Astrocyte (in vitro differentiated cells and primary cell): ENCODE data around the gene PNPLA7. TPM values are rescaled to one million over a fixed set of nuclear protein-coding genes. Genes with fewer than 3 reads are reported as not detected.

Experiments used
- DNase-seq: peaks from one replicate; pipeline ENCODE4 v3.0.0-alpha.2; 2010; ENCODE audit warnings: low read depth
- FAIRE-seq: peaks from 2 replicates; lab custom pipeline; 2011; peaks lifted over from hg19 to GRCh38; lab: Jason Lieb, UNC
- H2AFZ ChIP-seq: 2 replicates; pipeline ENCODE4 v1.6.0; 2012; ENCODE audit warnings: low read depth, low read length, inconsistent platforms
- H3K27ac ChIP-seq: 2 replicates; pipeline ENCODE4 v1.5.1; 2011; ENCODE audit warnings: low read depth, low read length, inconsistent platforms
- H3K27me3 ChIP-seq: 2 replicates; pipeline ENCODE4 v1.6.0; 2011; ENCODE audit warnings: low read length, inconsistent platforms; ENCODE audit not compliant: insufficient read depth
- H3K36me3 ChIP-seq: 2 replicates; pipeline ENCODE4 v1.5.1; 2011; ENCODE audit warnings: low read length, inconsistent platforms; ENCODE audit not compliant: insufficient read depth
- H3K4me1 ChIP-seq: 2 replicates; pipeline ENCODE4 v1.5.1; 2011; ENCODE audit warnings: low read length, inconsistent platforms; ENCODE audit not compliant: insufficient read depth
- H3K4me2 ChIP-seq: 2 replicates; pipeline ENCODE4 v1.6.0; 2012; ENCODE audit warnings: low read length, inconsistent platforms
- H3K4me3 ChIP-seq: 2 replicates; pipeline ENCODE4 v1.5.1; 2011; ENCODE audit warnings: low read depth, mild to moderate bottlenecking, low read length, inconsistent platforms; ENCODE audit not compliant: insufficient read depth
- H3K79me2 ChIP-seq: 2 replicates; pipeline ENCODE4 v1.6.0; 2012; ENCODE audit warnings: mild to moderate bottlenecking, low read length, inconsistent platforms; ENCODE audit not compliant: insufficient read depth
- H3K9ac ChIP-seq: 2 replicates; pipeline ENCODE4 v1.6.0; 2012; ENCODE audit warnings: mild to moderate bottlenecking, low read length, inconsistent platforms
- H3K9me3 ChIP-seq: 2 replicates; pipeline ENCODE4 v1.5.1; 2012; ENCODE audit warnings: low read depth, mild to moderate bottlenecking, low read length, inconsistent platforms; ENCODE audit not compliant: insufficient read depth
- H4K20me1 ChIP-seq: 2 replicates; pipeline ENCODE4 v1.6.0; 2012; ENCODE audit warnings: low read length, inconsistent platforms; ENCODE audit not compliant: insufficient read depth
- H3K27ac Mint-ChIP-seq: one replicate; pipeline ENCODE4 v1.8.0; 2021; ENCODE audit warnings: mild to moderate bottlenecking, mixed read lengths; ENCODE audit not compliant: unreplicated experiment
- H3K27me3 Mint-ChIP-seq: one replicate; pipeline ENCODE4 v1.8.0; 2021; ENCODE audit warnings: low read depth, mixed read lengths; ENCODE audit not compliant: unreplicated experiment
- H3K36me3 Mint-ChIP-seq: one replicate; pipeline ENCODE4 v1.8.0; 2021; ENCODE audit warnings: low read depth, mixed read lengths; ENCODE audit not compliant: unreplicated experiment
- H3K4me1 Mint-ChIP-seq: one replicate; pipeline ENCODE4 v1.8.0; 2021; ENCODE audit warnings: low read depth, mixed read lengths; ENCODE audit not compliant: unreplicated experiment
- H3K4me3 Mint-ChIP-seq: one replicate; pipeline ENCODE4 v1.8.0; 2021; ENCODE audit warnings: mild to moderate bottlenecking, moderate library complexity, mixed read lengths; ENCODE audit not compliant: unreplicated experiment
- H3K9me3 Mint-ChIP-seq: one replicate; pipeline ENCODE4 v1.8.0; 2021; ENCODE audit warnings: mild to moderate bottlenecking, mixed read lengths; ENCODE audit not compliant: unreplicated experiment
- EZH2 ChIP-seq: IDR thresholded peaks from 2 replicates; pipeline ENCODE4 v1.6.1; 2012; ENCODE audit warnings: mild to moderate bottlenecking, low read length, inconsistent platforms; ENCODE audit not compliant: insufficient read depth
- total RNA-seq: library from RNA; stranded (reverse); gene quantifications from 2 replicates; pipeline ENCODE4 v1.2.1, GENCODE V29; 2021
- TF ChIP-seq, protein P1 (sequence below): IDR thresholded peaks from 2 replicates; pipeline ENCODE4 v1.5.1; 2011; ENCODE audit warnings: low read depth, mild to moderate bottlenecking, inconsistent platforms, low read length, moderate library complexity; ENCODE audit not compliant: insufficient read depth

Gene PNPLA7
- total RNA-seq, 1 donor from 2014 or later, result 2.6 TPM

DNA sequence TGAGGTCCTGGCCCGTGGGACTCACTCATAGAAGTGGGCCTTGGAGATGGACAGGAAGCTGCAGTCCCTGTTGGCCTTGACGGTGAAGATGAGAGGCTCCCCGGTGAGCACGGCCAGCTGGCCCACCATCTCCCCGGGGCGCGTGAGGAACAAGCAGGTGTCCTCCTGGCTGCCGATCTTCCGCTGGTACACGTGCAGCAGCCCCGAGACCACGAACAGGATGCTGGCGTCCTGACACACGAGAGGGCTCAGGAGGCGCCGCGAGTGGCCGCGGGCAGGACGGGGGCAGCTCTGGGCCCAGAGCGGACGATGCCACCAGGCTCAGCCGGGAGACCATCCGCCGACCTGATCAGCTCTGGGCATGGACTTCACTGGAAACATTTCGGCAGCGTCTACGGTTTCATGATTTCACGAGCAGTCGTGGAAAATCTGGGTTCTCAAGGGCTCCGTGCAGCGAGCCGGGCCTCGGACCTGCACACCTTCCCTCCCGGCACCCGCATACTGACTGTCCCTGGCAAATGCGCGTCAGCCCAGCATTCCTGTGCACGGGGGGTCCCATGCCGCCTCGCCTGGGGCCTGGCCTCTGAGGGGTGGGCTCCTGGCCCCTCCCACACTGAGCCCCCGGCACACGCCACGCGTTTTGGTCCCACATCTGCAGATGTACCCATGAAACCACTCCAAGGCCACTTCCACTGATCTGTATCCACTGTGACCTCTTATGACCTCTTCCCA lies 49.4 kb downstream of the PNPLA7 start:
- Mint-ChIP-seq H3K27ac (no peak overlapping the region), H3K36me3 (peaks cover 12% of the 10 kb centered on the region), H3K4me1 (no peaks in the 10 kb centered on the region), H3K4me3 (no peak overlapping the region), H3K27me3 (peaks cover 9% of the 10 kb centered on the region), H3K9me3 (peaks cover 21% of the 10 kb centered on the region)
- H2AFZ ChIP-seq, result no peak overlapping the region
- TF ChIP-seq EZH2, result no peak
- TF ChIP-seq, protein P1, sequence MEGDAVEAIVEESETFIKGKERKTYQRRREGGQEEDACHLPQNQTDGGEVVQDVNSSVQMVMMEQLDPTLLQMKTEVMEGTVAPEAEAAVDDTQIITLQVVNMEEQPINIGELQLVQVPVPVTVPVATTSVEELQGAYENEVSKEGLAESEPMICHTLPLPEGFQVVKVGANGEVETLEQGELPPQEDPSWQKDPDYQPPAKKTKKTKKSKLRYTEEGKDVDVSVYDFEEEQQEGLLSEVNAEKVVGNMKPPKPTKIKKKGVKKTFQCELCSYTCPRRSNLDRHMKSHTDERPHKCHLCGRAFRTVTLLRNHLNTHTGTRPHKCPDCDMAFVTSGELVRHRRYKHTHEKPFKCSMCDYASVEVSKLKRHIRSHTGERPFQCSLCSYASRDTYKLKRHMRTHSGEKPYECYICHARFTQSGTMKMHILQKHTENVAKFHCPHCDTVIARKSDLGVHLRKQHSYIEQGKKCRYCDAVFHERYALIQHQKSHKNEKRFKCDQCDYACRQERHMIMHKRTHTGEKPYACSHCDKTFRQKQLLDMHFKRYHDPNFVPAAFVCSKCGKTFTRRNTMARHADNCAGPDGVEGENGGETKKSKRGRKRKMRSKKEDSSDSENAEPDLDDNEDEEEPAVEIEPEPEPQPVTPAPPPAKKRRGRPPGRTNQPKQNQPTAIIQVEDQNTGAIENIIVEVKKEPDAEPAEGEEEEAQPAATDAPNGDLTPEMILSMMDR, result no peak
- no peak overlapping the region for H3K4me2 ChIP-seq
- H3K36me3 ChIP-seq, result no peaks in the 10 kb centered on the region
- H4K20me1 ChIP-seq, result no peaks in the 10 kb centered on the region
- no peaks in the 10 kb centered on the region for H3K27me3 ChIP-seq
- H3K79me2 ChIP-seq, result no peaks in the 10 kb centered on the region
- H3K4me1 ChIP-seq, result no peaks in the 10 kb centered on the region
- H3K27ac ChIP-seq, result no peak overlapping the region
- no peak for FAIRE-seq
- no peak overlapping the region for H3K4me3 ChIP-seq
- no peaks in the 10 kb centered on the region for H3K9me3 ChIP-seq
- no peak overlapping the region for H3K9ac ChIP-seq
- DNase-seq, result no peak

DNA sequence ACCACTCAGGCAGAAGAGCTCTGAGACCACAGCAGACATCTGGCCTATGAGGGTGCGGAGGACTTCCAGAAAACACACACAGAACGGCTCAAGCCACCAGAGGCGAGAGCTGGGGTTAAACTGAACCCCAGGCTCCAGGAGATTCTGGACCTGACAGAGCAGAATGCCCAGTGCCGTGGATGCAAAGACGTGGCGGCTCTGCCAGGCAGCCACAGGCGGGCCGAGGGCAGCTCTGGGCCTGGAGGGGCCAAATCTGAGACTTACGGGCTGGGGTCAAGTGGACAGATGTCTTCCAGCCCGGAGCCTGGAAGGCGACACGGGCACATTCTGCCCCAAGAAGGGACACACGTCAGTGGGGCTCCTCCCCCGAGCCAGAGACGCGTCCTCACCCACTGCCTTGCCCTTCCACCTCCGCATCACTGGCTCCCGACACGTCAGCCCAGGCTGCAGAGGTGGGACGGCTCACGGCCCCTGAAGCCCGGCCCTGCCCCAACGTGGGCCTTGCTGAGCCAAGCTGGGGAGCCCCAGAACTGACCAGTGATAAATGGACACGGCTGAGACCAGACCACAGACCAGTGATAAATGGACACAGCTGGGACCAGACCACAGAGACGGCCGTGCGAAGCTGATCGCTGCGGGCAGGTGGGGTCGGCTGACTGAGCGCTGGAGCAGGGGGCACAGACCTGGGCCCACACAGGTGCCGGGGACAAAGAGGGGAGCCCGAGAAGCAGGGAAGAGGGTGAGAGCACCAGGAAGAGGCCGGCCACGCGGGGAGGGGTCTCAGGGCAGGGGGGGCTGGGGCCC lies 50.1 kb downstream of the PNPLA7 start:
- Mint-ChIP-seq H3K4me3 (no peak overlapping the region), H3K4me1 (no peaks in the 10 kb centered on the region), H3K9me3 (peaks cover 21% of the 10 kb centered on the region), H3K27me3 (peaks cover 9% of the 10 kb centered on the region), H3K27ac (no peak overlapping the region), H3K36me3 (peaks cover 12% of the 10 kb centered on the region)
- H3K79me2 ChIP-seq, result no peaks in the 10 kb centered on the region
- H3K9ac ChIP-seq, result no peak overlapping the region
- H3K4me1 ChIP-seq, result no peaks in the 10 kb centered on the region
- no peak overlapping the region for H3K27ac ChIP-seq
- H3K4me2 ChIP-seq, result no peak overlapping the region
- no peaks in the 10 kb centered on the region for H3K9me3 ChIP-seq
- no peaks in the 10 kb centered on the region for H4K20me1 ChIP-seq
- H2AFZ ChIP-seq, result no peak overlapping the region
- FAIRE-seq (no peak), DNase-seq (no peak)
- H3K27me3 ChIP-seq, result no peaks in the 10 kb centered on the region
- no peak overlapping the region for H3K4me3 ChIP-seq
- no peaks in the 10 kb centered on the region for H3K36me3 ChIP-seq
- TF ChIP-seq EZH2, result no peak
- TF ChIP-seq, protein P1, result no peak
